Activated B cell treated with CpG ODN at 0.5 μM for 24 hours (primary cell): ENCODE results near the gene SLC35E2B. TPM values are rescaled to one million over a fixed set of nuclear protein-coding genes. Genes with fewer than 3 reads are reported as not detected.
A peak's percentile ranks its signal among the peaks of the same experiment; 100 is the strongest.

Experiments used
- ATAC-seq: fragments of 200-7000 bp; cut with Tn5 transposase; one replicate; pipeline ENCODE4 v1.10.0; 2021; ENCODE audit warnings: low read depth, mild to moderate bottlenecking, moderate library complexity
- CTCF ChIA-PET: fragments of 350-600 bp; sonication (Branson Sonifier 250); formaldehyde crosslinking; loops from one replicate; lab custom pipeline; 2021; ENCODE audit warnings: antibody characterized with exemption; lab: Charles Lee
- POLR2A ChIA-PET: fragments of 350-600 bp; sonication (Branson Sonifier 250); formaldehyde crosslinking; loops from one replicate; lab custom pipeline; 2021; ENCODE audit warnings: antibody characterized with exemption; lab: Charles Lee
- DNase-seq: peaks from one replicate; pipeline ENCODE4 v3.0.0; 2022
- H3K27ac Mint-ChIP-seq: one replicate; pipeline ENCODE4 v1.8.0; 2020; ENCODE audit warnings: mixed read lengths
- H3K27me3 Mint-ChIP-seq: one replicate; pipeline ENCODE4 v1.8.0; 2021; ENCODE audit warnings: mixed read lengths
- H3K36me3 Mint-ChIP-seq: one replicate; pipeline ENCODE4 v1.8.0; 2021; ENCODE audit warnings: low read depth, mixed read lengths
- H3K4me1 Mint-ChIP-seq: one replicate; pipeline ENCODE4 v1.8.0; 2021; ENCODE audit warnings: mixed read lengths
- H3K4me3 Mint-ChIP-seq: one replicate; pipeline ENCODE4 v1.8.0; 2020; ENCODE audit warnings: mild to moderate bottlenecking, mixed read lengths
- H3K9me3 Mint-ChIP-seq: one replicate; pipeline ENCODE4 v1.8.0; 2020; ENCODE audit warnings: mixed read lengths
- intact Hi-C: fragments of 100-400 bp; cut with micrococcal nuclease; formaldehyde crosslinking; loops from one replicate; pipeline ENCODE4 v1.15.1; 2024
- total RNA-seq: library from RNA; stranded (reverse); gene quantifications from 2 replicates; pipeline ENCODE4 v1.2.3, GENCODE V29; 2022
- TF ChIP-seq, protein P1 (sequence below): fragments of 200-600 bp; IDR thresholded peaks from one replicate; pipeline ENCODE4 v1.8.0; 2022; ENCODE audit warnings: antibody characterized with exemption, mild to moderate bottlenecking

The SLC35E2B gene
- total RNA-seq, 1 donor from 2014 or later: 54.7 TPM

DNA sequence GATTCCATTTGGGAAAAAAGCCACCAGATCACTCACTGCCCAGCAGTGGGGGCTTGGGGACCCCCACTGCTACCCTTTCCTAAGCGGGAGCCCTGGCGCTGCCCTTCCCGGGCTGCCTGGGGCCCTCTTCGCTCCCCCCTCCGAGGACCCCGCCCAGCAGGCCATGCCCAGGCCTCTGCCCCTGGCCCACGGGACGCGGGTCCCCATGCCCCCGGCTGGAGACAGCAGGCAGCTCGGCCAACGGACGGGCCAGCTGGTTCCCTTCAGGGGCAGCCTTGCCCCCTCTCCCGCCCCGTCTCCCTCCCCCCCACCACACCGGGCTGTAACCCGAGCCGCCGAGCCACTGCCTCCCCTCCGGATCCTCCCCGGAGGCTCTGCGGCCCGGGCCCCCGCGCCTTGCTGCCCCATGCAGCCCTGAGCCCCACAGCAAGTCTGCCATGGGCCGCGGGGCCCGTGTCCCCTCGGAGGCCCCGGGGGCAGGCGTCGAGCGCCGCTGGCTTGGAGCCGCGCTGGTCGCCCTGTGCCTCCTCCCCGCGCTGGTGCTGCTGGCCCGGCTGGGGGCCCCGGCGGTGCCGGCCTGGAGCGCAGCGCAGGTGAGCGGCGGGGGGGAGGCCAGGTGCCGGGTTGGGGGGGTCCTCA lies 60.7 kb downstream of the SLC35E2B start, which contains the start of gene MMP23B:
Gene MMP23B (plus strand): TSS at position 392 of the 639 bp plus-strand sequence. CDS start 46 bp downstream, at position 438.
- Mint-ChIP-seq H3K4me1 (peaks cover 6% of the 10 kb centered on the region), H3K9me3 (no peaks in the 10 kb centered on the region), H3K27ac (no peak within 1 kb of the TSS), H3K4me3 (no peak within 1 kb of the TSS), H3K27me3 (peaks cover 4% of the 10 kb centered on the region), H3K36me3 (peaks cover 8% of the 10 kb centered on the region)
- DNase-seq (no peak), ATAC-seq (no peak)
- intact Hi-C loops: loop anchor here (2.0 to 5.0 kb wide), 3 partner anchors 17 to 275 kb away; partner anchors contain the start of genes MIB2 and SSU72
- POLR2A ChIA-PET: interaction anchor here (0.6 to 4.1 kb wide), 3 partner anchors 16 to 277 kb away, joined by 8 to 35 read pairs (median 8); partner anchors contain the start of gene MIB2
- CTCF ChIA-PET: no interaction called here
- TF ChIP-seq, protein P1, sequence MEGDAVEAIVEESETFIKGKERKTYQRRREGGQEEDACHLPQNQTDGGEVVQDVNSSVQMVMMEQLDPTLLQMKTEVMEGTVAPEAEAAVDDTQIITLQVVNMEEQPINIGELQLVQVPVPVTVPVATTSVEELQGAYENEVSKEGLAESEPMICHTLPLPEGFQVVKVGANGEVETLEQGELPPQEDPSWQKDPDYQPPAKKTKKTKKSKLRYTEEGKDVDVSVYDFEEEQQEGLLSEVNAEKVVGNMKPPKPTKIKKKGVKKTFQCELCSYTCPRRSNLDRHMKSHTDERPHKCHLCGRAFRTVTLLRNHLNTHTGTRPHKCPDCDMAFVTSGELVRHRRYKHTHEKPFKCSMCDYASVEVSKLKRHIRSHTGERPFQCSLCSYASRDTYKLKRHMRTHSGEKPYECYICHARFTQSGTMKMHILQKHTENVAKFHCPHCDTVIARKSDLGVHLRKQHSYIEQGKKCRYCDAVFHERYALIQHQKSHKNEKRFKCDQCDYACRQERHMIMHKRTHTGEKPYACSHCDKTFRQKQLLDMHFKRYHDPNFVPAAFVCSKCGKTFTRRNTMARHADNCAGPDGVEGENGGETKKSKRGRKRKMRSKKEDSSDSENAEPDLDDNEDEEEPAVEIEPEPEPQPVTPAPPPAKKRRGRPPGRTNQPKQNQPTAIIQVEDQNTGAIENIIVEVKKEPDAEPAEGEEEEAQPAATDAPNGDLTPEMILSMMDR: no peak

DNA sequence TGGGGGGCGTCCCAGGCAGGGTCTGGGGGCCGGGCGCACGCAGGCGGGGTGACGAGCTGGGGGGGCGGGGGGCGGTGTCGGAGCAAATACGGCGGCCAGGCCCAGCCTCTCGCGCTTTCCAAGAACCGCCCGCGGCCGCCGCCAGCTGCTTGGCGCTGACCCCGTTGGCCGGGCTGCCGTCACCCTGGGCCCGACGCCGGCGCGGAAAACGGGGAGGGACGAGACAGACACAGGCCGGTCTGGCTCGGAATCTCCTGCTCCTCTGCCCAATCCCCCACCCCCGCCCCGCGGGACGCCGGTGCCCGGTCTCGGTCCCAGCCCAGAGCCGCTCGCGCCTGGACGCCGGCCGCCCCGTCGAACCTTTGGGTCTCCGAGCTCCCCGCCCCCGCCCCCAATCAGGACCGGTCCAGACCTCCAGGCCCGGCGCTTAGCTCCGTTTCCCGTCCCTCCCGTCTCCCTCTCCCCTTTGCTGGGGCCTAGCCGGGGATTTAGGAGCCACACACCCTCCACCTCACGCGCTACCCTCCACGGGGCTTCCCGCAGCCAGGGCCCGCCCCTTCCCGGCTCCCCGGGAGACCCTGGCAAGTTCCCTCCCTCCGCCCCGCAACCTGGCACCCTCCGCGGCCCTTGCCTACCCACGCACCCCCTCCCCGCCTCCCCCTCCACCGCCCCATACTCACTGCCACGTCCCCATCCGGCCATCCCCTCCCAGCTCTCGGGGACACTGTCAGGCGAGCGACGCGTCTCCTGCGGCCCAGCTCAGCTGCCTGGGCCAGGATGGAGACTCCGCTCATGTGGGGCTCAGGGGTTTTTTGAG lies 61.4 kb downstream of the SLC35E2B start:
- peaks cover 6% of the 10 kb centered on the region for H3K4me1 Mint-ChIP-seq
- no peak overlapping the region for H3K27ac Mint-ChIP-seq
- POLR2A ChIA-PET: interaction anchor here (0.6 to 4.1 kb wide), 7 partner anchors 15 to 917 kb away, joined by 3 to 35 read pairs (median 6); partner anchors contain the start of gene MIB2
- no peak overlapping the region for H3K4me3 Mint-ChIP-seq
- H3K27me3 Mint-ChIP-seq: peaks cover 4% of the 10 kb centered on the region
- no peak for DNase-seq
- TF ChIP-seq, protein P1: no peak
- CTCF ChIA-PET: no interaction called here
- no peaks in the 10 kb centered on the region for H3K9me3 Mint-ChIP-seq
- ATAC-seq: no peak
- intact Hi-C loops: loop anchor here (2.0 to 5.0 kb wide), 3 partner anchors 16 to 276 kb away; partner anchors contain the start of genes MIB2 and SSU72
- peaks cover under 1% of the 10 kb centered on the region for H3K36me3 Mint-ChIP-seq

DNA sequence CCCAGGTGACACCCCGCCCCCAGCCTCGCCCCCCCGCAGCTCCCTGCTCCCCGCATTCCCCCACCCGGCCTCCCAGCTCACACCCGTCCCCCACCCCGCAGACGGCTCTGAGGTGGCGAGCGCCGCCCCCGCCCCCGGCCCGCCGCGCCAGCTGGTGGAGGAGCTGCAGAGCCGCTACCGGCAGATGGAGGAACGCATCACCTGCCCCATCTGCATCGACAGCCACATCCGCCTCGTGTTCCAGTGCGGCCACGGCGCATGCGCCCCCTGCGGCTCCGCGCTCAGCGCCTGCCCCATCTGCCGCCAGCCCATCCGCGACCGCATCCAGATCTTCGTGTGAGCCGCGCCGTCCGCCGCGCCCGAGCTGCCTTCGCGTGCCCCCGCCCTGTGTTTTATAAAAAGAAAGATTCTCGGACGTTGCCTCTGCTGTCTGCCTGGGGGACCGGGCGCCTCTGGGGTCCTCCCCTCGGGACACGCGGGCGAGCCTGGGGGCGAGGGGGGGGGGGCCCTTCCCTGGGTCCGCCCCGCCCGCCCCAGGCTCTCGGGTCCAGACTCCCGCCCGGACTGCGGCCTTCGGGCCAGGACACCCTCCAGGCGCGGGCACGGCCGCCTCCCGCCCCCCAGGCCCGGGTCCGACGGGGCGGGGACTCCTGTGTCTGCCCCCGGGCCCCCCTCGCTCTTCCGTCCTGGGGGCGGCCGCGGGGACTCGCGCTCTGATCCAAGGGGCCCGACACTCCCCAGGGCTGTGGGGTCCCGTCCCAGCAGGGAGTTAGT lies 62.2 kb downstream of the SLC35E2B start:
- no peaks in the 10 kb centered on the region for H3K36me3 Mint-ChIP-seq
- ATAC-seq (peak; percentile 80), DNase-seq (peak; percentile 90)
- peak overlapping the region; percentile 82 for H3K27ac Mint-ChIP-seq
- intact Hi-C loops: loop anchor here (2.0 to 5.0 kb wide), 3 partner anchors 16 to 277 kb away; partner anchors contain the start of genes MIB2 and SSU72
- TF ChIP-seq, protein P1: no peak
- POLR2A ChIA-PET: interaction anchor here (0.5 to 4.1 kb wide), 12 partner anchors 10 to 918 kb away, joined by 3 to 35 read pairs (median 5); partner anchors contain the start of gene MIB2
- CTCF ChIA-PET: no interaction called here
- peaks cover 6% of the 10 kb centered on the region for H3K4me1 Mint-ChIP-seq
- no peaks in the 10 kb centered on the region for H3K9me3 Mint-ChIP-seq
- peaks cover 4% of the 10 kb centered on the region for H3K27me3 Mint-ChIP-seq
- peak overlapping the region; percentile 82 for H3K4me3 Mint-ChIP-seq

DNA sequence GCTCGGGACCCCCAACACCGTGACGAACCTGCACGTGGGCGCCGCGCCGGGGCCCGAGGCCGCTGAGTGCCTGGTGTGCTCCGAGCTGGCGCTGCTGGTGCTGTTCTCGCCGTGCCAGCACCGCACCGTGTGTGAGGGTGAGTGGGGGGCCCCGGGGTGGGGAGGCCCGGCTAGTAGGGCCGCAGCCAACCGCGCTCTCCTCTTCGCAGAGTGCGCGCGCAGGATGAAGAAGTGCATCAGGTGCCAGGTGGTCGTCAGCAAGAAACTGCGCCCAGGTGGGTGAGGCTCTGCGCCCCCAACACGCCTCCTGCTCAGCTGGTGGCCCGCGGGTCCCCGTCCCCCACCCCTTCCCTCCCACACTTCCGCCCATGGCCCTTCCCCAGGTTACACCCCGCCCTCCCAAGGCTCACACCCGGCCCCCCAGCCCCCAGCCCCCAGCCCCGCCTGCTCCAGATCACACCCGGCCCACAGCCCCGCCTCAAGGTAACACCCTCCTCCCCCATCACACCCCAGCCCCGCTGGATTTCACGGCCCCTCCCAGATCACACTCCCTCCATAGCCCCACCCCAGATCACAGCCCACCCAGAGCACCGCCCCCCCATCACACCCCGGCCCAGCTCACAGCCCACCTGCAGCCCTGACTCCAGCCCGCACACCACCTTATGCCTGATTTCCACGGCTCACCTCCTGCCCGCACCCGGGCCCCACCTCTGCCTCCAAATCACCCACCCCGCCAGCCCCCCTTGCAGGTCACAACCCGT lies 63.0 kb downstream of the SLC35E2B start:
- CTCF ChIA-PET: no interaction called here
- Mint-ChIP-seq H3K4me3 (peak overlapping the region; percentile 62), H3K27me3 (peaks cover 4% of the 10 kb centered on the region), H3K36me3 (no peaks in the 10 kb centered on the region), H3K27ac (peak overlapping the region; percentile 35), H3K4me1 (peaks cover 6% of the 10 kb centered on the region), H3K9me3 (no peaks in the 10 kb centered on the region)
- TF ChIP-seq, protein P1: no peak
- peak; percentile 48 for ATAC-seq
- DNase-seq: no peak
- intact Hi-C loops: loop anchor here (2.0 to 5.0 kb wide), 3 partner anchors 15 to 278 kb away; partner anchors contain the start of genes MIB2 and SSU72
- POLR2A ChIA-PET: interaction anchor here (0.5 to 4.1 kb wide), 11 partner anchors 9 to 817 kb away, joined by 3 to 35 read pairs (median 4); partner anchors contain the start of gene MIB2
